D721Med (cell line): ENCODE results near the gene ATP8B2.
"Not testable (repeated sequence)": the region's sequence is repeated elsewhere in the genome, so short reads cannot be mapped to it uniquely, and the experiment has no call there.

ENCODE experiments used
- DNase-seq: peaks from one replicate; pipeline ENCODE4 v3.0.0; 2011; ENCODE audit warnings: low spot score; ENCODE audit not compliant: insufficient read length
- FAIRE-seq: peaks from 2 replicates; lab custom pipeline; 2011; peaks lifted over from hg19 to GRCh38; lab: Jason Lieb, UNC
- CTCF ChIP-seq: IDR thresholded peaks from 2 replicates; pipeline ENCODE4 v1.5.1; 2012; ENCODE audit warnings: mild to moderate bottlenecking, control low read depth; ENCODE audit not compliant: insufficient read depth; ENCODE audit errors: missing control alignments

ATP8B2 gene

GRCh38 chr1:154371436-154371835 is 46.1 kb downstream of the ATP8B2 start:
- FAIRE-seq (no peak), DNase-seq (no peak)
- no peak for TF ChIP-seq CTCF

GRCh38 chr1:154373777-154374357 is 48.5 kb downstream of the ATP8B2 start:
- DNase-seq, FAIRE-seq: not testable (repeated sequence)

GRCh38 chr1:154379301-154379700 is 54.0 kb downstream of the ATP8B2 start:
- FAIRE-seq: no peak
- DNase-seq: no peak
- TF ChIP-seq CTCF: no peak

- FAIRE-seq (no peak), DNase-seq (no peak)
- no peak for TF ChIP-seq CTCF
Observed at GRCh38 chr1:154384650-154385489, 59.5 kb downstream of the ATP8B2 start.

GRCh38 chr1:154386643-154387352 is 61.5 kb downstream of the ATP8B2 start:
- DNase-seq (no peak), FAIRE-seq (no peak)
- no peak for TF ChIP-seq CTCF

GRCh38 chr1:154391086-154391770 is 65.9 kb downstream of the ATP8B2 start:
- no peak for TF ChIP-seq CTCF
- FAIRE-seq (no peak), DNase-seq (no peak)

- FAIRE-seq (no peak), DNase-seq (no peak)
- TF ChIP-seq CTCF: no peak
Observed at GRCh38 chr1:154398141-154398540, 72.8 kb downstream of the ATP8B2 start.
